Measurements from ENCODE around the gene MARS1. TPM values are rescaled to one million over a fixed set of nuclear protein-coding genes. Genes with fewer than 3 reads are reported as not detected.

MARS1 gene
- total RNA-seq, 1 donor from 2014 or later: 73.1 TPM

- no peaks in the 10 kb centered on the region for H3K27me3 ChIP-seq (ENCODE audit: low read depth)
- TF ChIP-seq CTCF (IDR thresholded peaks at IDR 0.05; ENCODE audit: borderline replicate concordance): no peak
- H3K4me3 ChIP-seq: peak overlapping the region; percentile 93
- H3K36me3 ChIP-seq: peaks cover 40% of the 10 kb centered on the region
- peaks cover 74% of the 10 kb centered on the region for H3K4me1 ChIP-seq
- no peak for DNase-seq
- intact Hi-C loops (cut with micrococcal nuclease): no loop called here
- H3K27ac ChIP-seq (replicated peaks): peak overlapping the region; percentile 100
- no peaks in the 10 kb centered on the region for H3K9me3 ChIP-seq (replicated peaks)
Measured at GRCh38 chr12:57518920-57519795, 31.3 kb downstream of the MARS1 start.

GRCh38 chr12:57519796-57520052, 31.9 kb downstream of the MARS1 start:
- peak overlapping the region; percentile 100 for H3K27ac ChIP-seq (replicated peaks)
- no peaks in the 10 kb centered on the region for H3K27me3 ChIP-seq (ENCODE audit: low read depth)
- H3K9me3 ChIP-seq (replicated peaks): no peaks in the 10 kb centered on the region
- peaks cover 40% of the 10 kb centered on the region for H3K36me3 ChIP-seq
- intact Hi-C loops (cut with micrococcal nuclease): no loop called here
- peaks cover 76% of the 10 kb centered on the region for H3K4me1 ChIP-seq
- no peak for TF ChIP-seq CTCF (IDR thresholded peaks at IDR 0.05; ENCODE audit: borderline replicate concordance)
- DNase-seq: no peak
- H3K4me3 ChIP-seq: peak overlapping the region; percentile 93

- no peak for TF ChIP-seq CTCF (IDR thresholded peaks at IDR 0.05; ENCODE audit: borderline replicate concordance)
- H3K4me3 ChIP-seq: peak within 1 kb of the TSS; percentile 93
- no peaks in the 10 kb centered on the region for H3K27me3 ChIP-seq (ENCODE audit: low read depth)
- peak within 1 kb of the TSS; percentile 100 for H3K27ac ChIP-seq (replicated peaks)
- peaks cover 40% of the 10 kb centered on the region for H3K36me3 ChIP-seq
- DNase-seq: peak; percentile 100
- peaks cover 77% of the 10 kb centered on the region for H3K4me1 ChIP-seq
- intact Hi-C loops (cut with micrococcal nuclease): no loop called here
- H3K9me3 ChIP-seq (replicated peaks): no peaks in the 10 kb centered on the region
Measured at GRCh38 chr12:57520053-57520818, 32.4 kb downstream of the MARS1 start, which contains the start of gene DDIT3. TSS of gene DDIT3 (minus strand) at chr12:57520514. CDS start at chr12:57517406, 3,108 bp downstream.

- Histone ChIP-seq H3K36me3 (peaks cover 38% of the 10 kb centered on the region), H3K4me1 (peaks cover 77% of the 10 kb centered on the region), H3K27me3 (ENCODE audit: low read depth) (no peaks in the 10 kb centered on the region), H3K9me3 (replicated peaks) (no peaks in the 10 kb centered on the region), H3K4me3 (peak overlapping the region; percentile 93), H3K27ac (replicated peaks) (peak overlapping the region; percentile 100)
- no peak for TF ChIP-seq CTCF (IDR thresholded peaks at IDR 0.05; ENCODE audit: borderline replicate concordance)
- DNase-seq: peak; percentile 38
- intact Hi-C loops (cut with micrococcal nuclease): no loop called here
Measured at GRCh38 chr12:57521525-57522010, 33.7 kb downstream of the MARS1 start.

- Histone ChIP-seq H3K27me3 (ENCODE audit: low read depth) (no peaks in the 10 kb centered on the region), H3K36me3 (peaks cover 38% of the 10 kb centered on the region), H3K9me3 (replicated peaks) (no peaks in the 10 kb centered on the region), H3K4me3 (peak within 1 kb of the TSS; percentile 93), H3K27ac (replicated peaks) (peak within 1 kb of the TSS; percentile 100), H3K4me1 (peaks cover 70% of the 10 kb centered on the region)
- TF ChIP-seq CTCF (IDR thresholded peaks at IDR 0.05; ENCODE audit: borderline replicate concordance): no peak
- intact Hi-C loops (cut with micrococcal nuclease): no loop called here
- peak; percentile 94 for DNase-seq
Measured at GRCh38 chr12:57522011-57522886, 34.4 kb downstream of the MARS1 start, which contains the start of gene MBD6. TSS of gene MBD6 (plus strand) at chr12:57522824. CDS start at chr12:57524304, 1,480 bp downstream.

Measured in left ventricle myocardium inferior (tissue), 1 donor.